HUES6 (cell line): ENCODE data around the gene NMNAT3.

Experiments used
- H3K27ac ChIP-seq: 2 replicates; pipeline ENCODE4 v1.7.0; 2013; ENCODE audit warnings: low read depth, mild to moderate bottlenecking, low read length, inconsistent platforms
- H3K27me3 ChIP-seq: 2 replicates; pipeline ENCODE4 v1.6.1; 2013; ENCODE audit warnings: low read length; ENCODE audit not compliant: control insufficient read depth, insufficient read depth
- H3K36me3 ChIP-seq: 2 replicates; pipeline ENCODE4 v1.6.1; 2013; ENCODE audit warnings: low read length; ENCODE audit not compliant: control insufficient read depth, insufficient read depth
- H3K4me1 ChIP-seq: 2 replicates; pipeline ENCODE4 v1.6.1; 2013; ENCODE audit warnings: low read length; ENCODE audit not compliant: control insufficient read depth, insufficient read depth
- H3K4me3 ChIP-seq: 2 replicates; pipeline ENCODE4 v1.5.1; 2013; ENCODE audit warnings: low read depth, low read length
- H3K9ac ChIP-seq: one replicate; pipeline ENCODE4 v1.6.1; 2013; ENCODE audit warnings: mild to moderate bottlenecking, low read length
- H3K9me3 ChIP-seq: 2 replicates; pipeline ENCODE4 v1.6.1; 2013; ENCODE audit warnings: low read depth, low read length; ENCODE audit not compliant: control insufficient read depth, insufficient read depth

NMNAT3 gene

DNA sequence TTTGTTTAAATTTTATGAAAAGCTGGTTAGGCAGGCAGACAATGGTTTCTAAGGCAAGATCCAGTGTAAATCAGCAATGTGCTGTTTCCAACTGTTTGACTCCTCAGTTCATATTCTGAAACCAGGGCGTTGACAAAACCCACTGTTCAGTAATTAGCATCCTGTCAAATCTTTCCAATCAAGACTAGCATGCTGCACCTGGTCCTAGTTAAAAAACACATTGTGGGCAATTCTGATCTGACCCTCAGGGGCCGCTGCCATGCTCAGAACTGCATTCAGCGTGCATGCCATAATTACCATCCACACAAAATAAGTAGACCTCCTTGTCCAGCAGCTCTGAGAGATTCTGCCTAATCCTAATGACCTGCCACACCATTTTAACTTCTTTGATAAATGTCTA lies 117.4 kb downstream of the NMNAT3 start:
- no peak overlapping the region for H3K9ac ChIP-seq
- H3K27ac ChIP-seq, result no peak overlapping the region
- no peak overlapping the region for H3K4me3 ChIP-seq
- no peaks in the 10 kb centered on the region for H3K36me3 ChIP-seq
- peaks cover 11% of the 10 kb centered on the region; the same call in 1 of the 2 replicates for H3K4me1 ChIP-seq
- H3K27me3 ChIP-seq, result no peaks in the 10 kb centered on the region
- no peaks in the 10 kb centered on the region for H3K9me3 ChIP-seq

DNA sequence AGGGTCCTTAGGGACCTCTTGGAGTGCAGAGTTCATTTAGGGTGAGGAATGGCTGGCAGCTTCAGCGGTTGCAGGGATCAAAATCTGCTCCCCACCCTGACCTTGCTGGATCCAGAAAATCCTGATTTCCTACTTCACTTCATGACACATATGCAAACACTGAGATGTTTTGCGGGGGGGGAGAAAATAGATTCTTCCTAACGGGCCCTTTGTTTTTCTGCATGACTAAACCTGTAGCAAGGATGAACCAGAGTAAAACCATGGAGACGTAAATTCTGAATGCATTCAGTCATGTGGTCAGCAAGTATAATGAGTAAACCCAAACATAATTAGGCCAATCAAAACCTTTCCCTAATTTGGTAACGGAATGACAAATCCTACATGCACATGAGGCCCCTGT lies 118.2 kb downstream of the NMNAT3 start:
- no peak overlapping the region for H3K9ac ChIP-seq
- no peak overlapping the region for H3K27ac ChIP-seq
- H3K4me3 ChIP-seq, result no peak overlapping the region
- H3K36me3 ChIP-seq, result no peaks in the 10 kb centered on the region
- no peaks in the 10 kb centered on the region for H3K9me3 ChIP-seq
- H3K4me1 ChIP-seq, result peaks cover 11% of the 10 kb centered on the region; the same call in 1 of the 2 replicates
- H3K27me3 ChIP-seq, result no peaks in the 10 kb centered on the region

DNA sequence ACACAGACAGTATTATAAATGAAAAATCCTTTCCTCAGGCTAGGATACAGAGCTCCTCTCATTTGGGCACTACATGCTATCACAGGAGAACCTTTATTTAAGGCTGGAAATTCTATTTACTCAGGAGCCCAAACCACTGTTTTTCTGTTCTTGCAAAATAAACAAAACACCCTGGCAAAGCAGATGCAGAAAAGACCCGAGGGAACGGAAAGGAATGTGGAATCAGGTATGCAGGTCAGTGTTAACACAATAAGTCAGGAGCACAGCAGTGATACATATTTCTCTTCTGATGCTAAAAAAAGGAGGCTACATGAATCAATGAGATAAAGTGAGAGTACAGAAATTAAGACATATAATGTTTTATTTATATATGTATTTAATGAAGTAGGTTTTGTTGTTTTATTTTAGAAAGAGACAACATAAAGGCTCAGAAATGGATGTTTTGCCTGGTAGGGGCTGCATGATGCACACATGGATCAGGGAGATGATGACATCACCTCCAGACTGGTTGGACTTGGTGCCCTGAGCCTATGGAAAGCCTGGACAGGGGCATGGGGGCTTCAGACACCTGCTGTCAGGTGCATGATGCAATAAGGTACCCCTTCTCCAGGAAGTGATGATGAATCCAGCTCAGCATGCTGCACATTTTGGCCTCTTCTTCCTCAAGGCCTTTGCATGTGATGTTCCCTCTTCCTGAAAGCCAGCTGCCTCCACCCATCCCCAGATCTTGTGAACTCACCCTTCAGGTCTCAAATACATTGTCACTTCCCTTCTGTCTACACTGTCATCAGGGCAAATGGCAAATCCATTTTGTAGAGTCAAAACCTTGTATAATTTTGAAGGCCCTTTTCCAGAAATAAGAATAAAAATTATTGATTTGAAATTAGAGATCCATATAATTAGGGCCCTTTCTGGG lies 119.2 kb downstream of the NMNAT3 start:
- no peak overlapping the region for H3K27ac ChIP-seq

DNA sequence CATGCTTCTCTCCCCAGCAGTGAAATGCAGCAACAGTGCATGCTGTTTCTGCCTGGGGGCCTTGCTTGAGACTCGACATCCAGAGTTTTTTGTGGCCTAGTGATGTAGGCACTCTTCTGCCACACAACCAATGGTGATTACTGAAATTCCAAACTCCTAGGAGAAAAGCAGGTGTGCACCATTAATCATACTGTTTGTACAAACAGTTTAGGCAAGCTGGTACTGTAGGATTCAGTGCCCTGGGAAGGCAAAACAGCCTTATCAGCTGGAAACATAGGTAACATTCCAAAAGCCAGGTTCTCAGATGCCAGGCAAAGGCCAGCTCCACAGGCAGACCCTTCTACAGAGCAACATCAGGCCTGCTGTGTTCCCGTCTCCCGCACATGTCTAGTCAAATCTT lies 120.7 kb downstream of the NMNAT3 start:
- Histone ChIP-seq H3K4me3 (no peak overlapping the region), H3K27me3 (no peaks in the 10 kb centered on the region), H3K9me3 (no peaks in the 10 kb centered on the region), H3K4me1 (peaks cover 15% of the 10 kb centered on the region; the same call in 1 of the 2 replicates), H3K27ac (no peak overlapping the region), H3K36me3 (no peaks in the 10 kb centered on the region), H3K9ac (no peak overlapping the region)

More for the DNA sequence above, 119.2 kb downstream of the NMNAT3 start:
- Histone ChIP-seq H3K4me1 (peaks cover 11% of the 10 kb centered on the region; the same call in 1 of the 2 replicates), H3K9ac (no peak overlapping the region), H3K9me3 (no peaks in the 10 kb centered on the region), H3K27me3 (no peaks in the 10 kb centered on the region), H3K36me3 (no peaks in the 10 kb centered on the region), H3K4me3 (no peak overlapping the region)

DNA sequence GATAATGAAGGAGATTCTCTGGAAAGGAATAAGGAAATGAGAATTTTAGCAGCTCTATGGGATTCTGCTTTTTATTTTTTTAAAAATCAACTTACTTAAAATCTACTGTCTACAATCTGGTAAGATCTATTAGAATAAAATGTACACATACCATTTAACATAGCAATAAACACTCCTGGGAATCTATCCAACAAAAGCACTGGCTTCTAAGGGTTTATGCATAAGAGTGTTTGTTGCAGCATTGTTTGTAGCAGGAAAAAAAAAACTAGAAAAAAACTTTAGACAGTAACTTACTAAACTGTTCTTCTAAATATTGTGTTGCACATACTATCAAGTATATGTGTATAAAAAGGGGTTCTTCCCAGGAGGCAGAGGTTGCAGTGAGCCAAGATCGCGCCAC lies 122.5 kb downstream of the NMNAT3 start:
- Histone ChIP-seq H3K9ac (no peak overlapping the region), H3K27ac (no peak overlapping the region), H3K27me3 (no peaks in the 10 kb centered on the region), H3K4me3 (no peak overlapping the region), H3K36me3 (no peaks in the 10 kb centered on the region), H3K9me3 (no peaks in the 10 kb centered on the region), H3K4me1 (peaks cover 15% of the 10 kb centered on the region; the same call in 1 of the 2 replicates)

DNA sequence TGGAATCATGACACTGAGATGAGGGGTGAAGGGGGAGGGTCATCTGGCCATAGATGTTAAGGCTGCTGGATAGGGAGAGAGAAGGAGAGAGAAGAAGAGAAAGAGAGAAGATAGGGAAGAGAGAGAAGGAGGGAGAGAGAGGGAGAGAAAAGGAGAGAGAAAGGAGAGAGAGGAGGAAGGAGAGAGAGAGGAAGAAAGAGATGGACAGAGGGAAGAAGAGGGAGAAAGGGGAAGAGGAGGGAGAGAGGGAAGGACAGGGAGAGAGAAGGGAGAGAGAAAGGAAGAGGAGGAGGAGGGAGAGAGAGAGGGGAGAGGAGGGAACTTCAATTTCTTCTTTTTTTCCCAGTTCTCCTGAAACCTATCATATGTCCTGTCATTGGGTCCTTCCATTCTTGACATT lies 123.1 kb downstream of the NMNAT3 start:
- Histone ChIP-seq H3K9me3 (no peaks in the 10 kb centered on the region), H3K4me3 (no peak overlapping the region), H3K27ac (no peak overlapping the region), H3K4me1 (peaks cover 15% of the 10 kb centered on the region; the same call in 1 of the 2 replicates), H3K36me3 (no peaks in the 10 kb centered on the region), H3K27me3 (no peaks in the 10 kb centered on the region), H3K9ac (no peak overlapping the region)

DNA sequence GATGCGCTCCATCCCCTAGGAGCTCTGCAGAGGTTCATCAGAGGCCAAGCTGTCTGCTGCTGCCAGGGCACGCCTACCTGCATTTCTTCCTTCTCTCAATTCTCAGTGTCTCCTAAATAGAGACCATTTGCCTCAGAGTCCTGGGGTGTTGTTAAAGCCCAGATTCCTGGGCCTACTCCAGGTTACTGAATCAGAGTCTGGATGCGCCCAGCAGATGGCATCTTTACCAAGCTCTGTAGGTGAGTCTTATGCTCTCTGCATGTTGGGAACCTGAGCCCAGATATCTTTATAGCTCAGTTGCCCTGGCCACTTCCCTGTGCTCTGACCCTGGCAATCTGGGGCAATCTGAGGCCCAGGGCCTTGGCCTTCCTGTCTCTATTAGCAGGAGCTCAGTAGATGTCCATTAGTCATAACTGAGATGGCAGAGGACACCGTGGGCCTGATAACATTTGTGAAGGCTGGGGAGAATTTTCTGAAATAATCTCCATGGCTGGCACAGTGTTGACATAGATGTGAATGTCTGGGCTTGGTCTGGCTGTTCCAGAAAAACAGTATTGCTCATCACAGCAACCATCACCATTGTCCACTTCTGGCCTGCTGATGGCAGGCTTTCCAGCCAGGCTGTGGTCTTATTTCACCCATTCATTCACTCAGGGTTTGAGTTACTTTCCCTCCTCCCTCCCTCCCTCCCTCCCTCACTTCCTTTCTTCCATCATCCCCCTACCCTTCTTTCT lies 125.0 kb downstream of the NMNAT3 start:
- no peaks in the 10 kb centered on the region for H3K36me3 ChIP-seq
- H3K27ac ChIP-seq, result no peak overlapping the region
- H3K9ac ChIP-seq, result no peak overlapping the region

DNA sequence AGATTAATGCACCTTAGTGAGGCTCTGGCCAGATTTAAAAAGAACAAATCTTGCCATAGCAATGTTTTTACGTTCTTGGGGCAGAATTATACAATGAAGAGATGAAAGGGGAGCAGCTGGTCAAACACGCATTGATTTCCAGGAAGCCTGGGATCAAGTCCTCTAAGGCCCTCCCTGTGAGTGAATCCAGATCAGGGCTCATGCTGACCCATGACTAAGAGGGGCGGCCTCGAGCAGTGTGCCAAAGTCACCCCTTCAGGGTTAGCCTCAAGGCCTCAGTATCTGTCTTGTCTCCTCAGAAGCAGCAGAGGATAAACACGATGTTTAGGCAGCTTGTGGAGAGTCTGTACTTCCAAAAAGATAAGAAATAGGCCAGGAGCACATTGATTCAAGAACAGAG lies 129.0 kb downstream of the NMNAT3 start:
- no peak overlapping the region for H3K27ac ChIP-seq
- H3K27me3 ChIP-seq, result no peaks in the 10 kb centered on the region

More for the DNA sequence above, 125.0 kb downstream of the NMNAT3 start:
- Histone ChIP-seq H3K4me1 (peaks cover 12% of the 10 kb centered on the region; the same call in 1 of the 2 replicates), H3K27me3 (no peaks in the 10 kb centered on the region), H3K4me3 (no peak overlapping the region), H3K9me3 (no peaks in the 10 kb centered on the region)

DNA sequence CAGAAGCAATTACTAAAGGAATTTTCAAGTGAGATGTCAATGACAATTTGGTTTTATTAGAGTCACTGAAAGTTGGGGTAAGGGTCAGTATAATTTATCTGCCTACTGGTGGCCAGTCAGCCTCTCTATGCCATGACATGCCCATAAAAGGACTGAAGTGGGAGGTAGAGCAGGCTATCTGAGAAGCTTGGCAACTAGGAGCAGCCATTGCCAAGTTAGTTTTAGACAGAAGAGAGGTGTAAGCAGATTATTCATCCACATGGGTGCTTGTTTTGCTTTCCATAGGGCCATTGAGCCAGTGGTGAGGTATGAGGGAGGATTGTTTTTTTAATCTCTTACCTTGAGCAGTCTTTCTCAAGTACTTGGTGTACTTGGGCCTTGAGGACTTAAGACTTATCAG lies 130.1 kb downstream of the NMNAT3 start:
- no peaks in the 10 kb centered on the region; the same call in 1 of the 2 replicates for H3K9me3 ChIP-seq
- no peak overlapping the region for H3K27ac ChIP-seq
- H3K27me3 ChIP-seq, result no peaks in the 10 kb centered on the region
- no peak overlapping the region for H3K9ac ChIP-seq
- no peaks in the 10 kb centered on the region for H3K36me3 ChIP-seq
- H3K4me3 ChIP-seq, result no peak overlapping the region
- peaks cover 9% of the 10 kb centered on the region; the same call in 1 of the 2 replicates for H3K4me1 ChIP-seq

More for the DNA sequence above, 129.0 kb downstream of the NMNAT3 start:
- no peaks in the 10 kb centered on the region for H3K36me3 ChIP-seq
- no peak overlapping the region for H3K9ac ChIP-seq
- peaks cover 13% of the 10 kb centered on the region; the same call in 1 of the 2 replicates for H3K4me1 ChIP-seq
- no peak overlapping the region for H3K4me3 ChIP-seq
- no peaks in the 10 kb centered on the region; the same call in 1 of the 2 replicates for H3K9me3 ChIP-seq

DNA sequence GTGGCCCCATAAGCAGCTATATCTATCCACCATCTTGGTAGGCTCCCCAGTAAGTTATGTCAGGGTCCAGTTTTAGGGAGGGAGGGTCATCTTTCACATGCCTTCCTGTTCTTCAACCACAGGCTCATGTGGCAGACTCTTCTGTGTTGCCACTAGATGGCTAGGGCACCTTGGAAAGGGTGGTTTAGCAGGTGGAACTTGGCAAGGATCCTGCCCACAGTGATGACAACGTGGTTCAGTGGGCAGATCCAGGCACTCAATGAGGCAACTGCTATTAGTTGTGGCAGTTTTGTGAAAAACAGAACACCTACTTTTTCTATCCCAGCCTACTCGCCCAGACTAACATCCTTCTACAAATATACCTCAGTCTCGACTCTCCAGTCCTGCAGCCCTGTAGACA lies 131.0 kb downstream of the NMNAT3 start:
- Histone ChIP-seq H3K9me3 (no peaks in the 10 kb centered on the region; the same call in 1 of the 2 replicates), H3K27ac (no peak overlapping the region), H3K4me3 (no peak overlapping the region), H3K27me3 (no peaks in the 10 kb centered on the region), H3K36me3 (no peaks in the 10 kb centered on the region), H3K9ac (no peak overlapping the region), H3K4me1 (peaks cover 14% of the 10 kb centered on the region)
